GM19467 (cell line): ENCODE data around the gene CNOT6L.

Experiments used
- ATAC-seq: cut with Tn5 transposase; IDR thresholded peaks from one replicate; pipeline ENCODE4 v1.9.1; 2021; ENCODE audit warnings: mild to moderate bottlenecking, moderate library complexity; ENCODE audit not compliant: unreplicated experiment

Gene CNOT6L

GRCh38 chr4:77820649-77821561, 1.7 kb upstream of the CNOT6L start:
- ATAC-seq, result no peak

GRCh38 chr4:77819843-77820648, 878 bp upstream of the CNOT6L start:
- peak; percentile 65 for ATAC-seq

- peak; percentile 7 for ATAC-seq
These were observed 255 bp upstream of the CNOT6L start for GRCh38 chr4:77819404-77819842.

- ATAC-seq, result peak; percentile 19
These were observed 1.0 kb downstream of the CNOT6L start for GRCh38 chr4:77818073-77818601.

- no peak for ATAC-seq
These were observed 1.7 kb downstream of the CNOT6L start for GRCh38 chr4:77817304-77818072.

- no peak for ATAC-seq
These were observed 2.6 kb downstream of the CNOT6L start for GRCh38 chr4:77816546-77816945.

GRCh38 chr4:77815636-77816035, 3.5 kb downstream of the CNOT6L start:
- no peak for ATAC-seq

GRCh38 chr4:77805840-77806239, 13.3 kb downstream of the CNOT6L start:
- no peak for ATAC-seq

GRCh38 chr4:77804471-77804870, 14.7 kb downstream of the CNOT6L start:
- ATAC-seq, result no peak

GRCh38 chr4:77802402-77802801, 16.8 kb downstream of the CNOT6L start:
- no peak for ATAC-seq

GRCh38 chr4:77801260-77801608, 17.9 kb downstream of the CNOT6L start:
- no peak for ATAC-seq

- ATAC-seq, result no peak
These were observed 18.5 kb downstream of the CNOT6L start for GRCh38 chr4:77800483-77801259.

GRCh38 chr4:77800077-77800476, 19.1 kb downstream of the CNOT6L start:
- no peak for ATAC-seq

GRCh38 chr4:77798385-77798784, 20.8 kb downstream of the CNOT6L start:
- no peak for ATAC-seq

- no peak for ATAC-seq
These were observed 21.9 kb downstream of the CNOT6L start for GRCh38 chr4:77797239-77797638.

- ATAC-seq, result no peak
These were observed 23.8 kb downstream of the CNOT6L start for GRCh38 chr4:77795326-77795725.

- ATAC-seq, result no peak
These were observed 29.0 kb downstream of the CNOT6L start for GRCh38 chr4:77790146-77790545.

GRCh38 chr4:77788990-77789389, 30.2 kb downstream of the CNOT6L start:
- ATAC-seq, result no peak

GRCh38 chr4:77787969-77788368, 31.2 kb downstream of the CNOT6L start:
- no peak for ATAC-seq

GRCh38 chr4:77785669-77786068, 33.5 kb downstream of the CNOT6L start:
- no peak for ATAC-seq
